8988T (cell line): ENCODE measurements around the gene ARHGAP22.
A peak's percentile ranks its signal among the peaks of the same experiment; 100 is the strongest.

Experiments
- DNase-seq: peaks from one replicate; pipeline ENCODE4 v3.0.0; 2011

The ARHGAP22 gene

DNA sequence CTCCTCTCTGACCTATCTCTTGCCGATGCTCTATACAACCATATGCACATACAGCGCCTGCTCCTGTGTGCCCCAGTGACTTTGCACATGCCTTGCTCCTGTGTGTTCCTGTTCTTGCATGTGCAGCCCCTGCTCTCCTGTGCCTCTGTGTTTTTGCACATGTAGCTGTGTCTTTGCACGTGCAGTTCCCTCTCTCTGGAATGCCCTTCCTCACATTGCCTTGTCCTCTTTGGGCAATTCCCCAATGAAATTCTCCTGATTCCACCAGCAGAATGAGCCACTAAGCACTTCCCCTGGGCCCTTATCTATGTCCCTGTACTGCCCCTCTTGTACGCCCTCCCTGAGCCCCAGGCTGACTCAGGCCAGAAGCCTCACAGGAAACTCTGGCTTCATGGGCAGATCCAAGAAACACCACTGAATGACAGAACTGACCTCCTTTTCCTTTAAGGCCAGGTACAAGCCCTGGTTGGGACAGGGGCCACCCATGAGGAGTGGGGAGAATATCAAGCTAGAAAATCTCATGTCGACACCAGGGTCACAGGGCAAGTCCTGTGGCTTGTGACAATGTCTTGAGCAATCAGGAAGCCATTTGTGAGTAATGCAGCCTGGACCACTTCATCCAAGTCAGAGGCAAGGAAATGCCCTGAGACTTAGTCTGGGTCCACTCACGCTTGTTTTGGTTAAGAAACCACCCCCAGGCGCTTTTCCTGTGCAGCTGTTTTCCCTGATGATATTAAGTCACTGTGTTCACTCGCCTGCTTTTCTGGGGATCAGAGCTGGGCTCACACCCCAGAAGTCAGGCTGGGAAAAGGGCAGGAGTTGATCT, 1.9 kb upstream of the ARHGAP22 start:
- peak; percentile 76 for DNase-seq

DNA sequence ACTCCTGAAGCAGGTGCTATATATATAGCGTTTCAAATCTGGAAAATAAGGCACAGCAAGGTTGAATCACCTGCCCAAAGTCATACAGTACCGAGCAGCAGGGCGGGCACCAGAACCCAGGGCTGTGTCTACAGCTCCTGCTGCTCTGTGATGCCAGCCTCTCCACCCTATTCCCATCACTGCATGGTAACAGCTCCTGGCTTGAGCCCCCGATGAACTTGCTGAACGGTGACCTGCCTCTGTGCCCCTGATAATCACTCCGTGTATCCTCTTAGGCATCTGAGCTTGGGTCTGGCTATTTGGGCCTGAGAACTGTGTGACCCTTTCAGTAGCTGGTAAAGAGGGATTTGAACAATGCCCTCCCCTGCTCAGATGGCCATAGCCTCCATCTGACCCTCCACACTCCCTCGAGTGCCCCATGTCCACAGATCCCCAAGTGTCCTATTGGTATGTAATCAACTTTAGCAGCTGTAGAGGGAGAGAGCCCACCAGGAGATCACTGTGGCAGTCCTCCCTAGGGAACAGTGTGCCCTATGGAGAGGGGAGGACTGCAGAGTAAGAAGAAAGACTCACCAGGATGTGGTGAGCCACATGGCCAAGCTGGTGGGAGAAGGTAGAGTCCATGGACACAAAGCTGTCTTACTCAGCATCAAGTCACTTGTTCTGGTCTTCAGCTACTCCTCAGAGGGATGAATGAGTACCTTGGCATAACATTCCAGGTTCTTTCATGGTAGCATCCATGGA, 1.1 kb upstream of the ARHGAP22 start:
- no peak for DNase-seq

DNA sequence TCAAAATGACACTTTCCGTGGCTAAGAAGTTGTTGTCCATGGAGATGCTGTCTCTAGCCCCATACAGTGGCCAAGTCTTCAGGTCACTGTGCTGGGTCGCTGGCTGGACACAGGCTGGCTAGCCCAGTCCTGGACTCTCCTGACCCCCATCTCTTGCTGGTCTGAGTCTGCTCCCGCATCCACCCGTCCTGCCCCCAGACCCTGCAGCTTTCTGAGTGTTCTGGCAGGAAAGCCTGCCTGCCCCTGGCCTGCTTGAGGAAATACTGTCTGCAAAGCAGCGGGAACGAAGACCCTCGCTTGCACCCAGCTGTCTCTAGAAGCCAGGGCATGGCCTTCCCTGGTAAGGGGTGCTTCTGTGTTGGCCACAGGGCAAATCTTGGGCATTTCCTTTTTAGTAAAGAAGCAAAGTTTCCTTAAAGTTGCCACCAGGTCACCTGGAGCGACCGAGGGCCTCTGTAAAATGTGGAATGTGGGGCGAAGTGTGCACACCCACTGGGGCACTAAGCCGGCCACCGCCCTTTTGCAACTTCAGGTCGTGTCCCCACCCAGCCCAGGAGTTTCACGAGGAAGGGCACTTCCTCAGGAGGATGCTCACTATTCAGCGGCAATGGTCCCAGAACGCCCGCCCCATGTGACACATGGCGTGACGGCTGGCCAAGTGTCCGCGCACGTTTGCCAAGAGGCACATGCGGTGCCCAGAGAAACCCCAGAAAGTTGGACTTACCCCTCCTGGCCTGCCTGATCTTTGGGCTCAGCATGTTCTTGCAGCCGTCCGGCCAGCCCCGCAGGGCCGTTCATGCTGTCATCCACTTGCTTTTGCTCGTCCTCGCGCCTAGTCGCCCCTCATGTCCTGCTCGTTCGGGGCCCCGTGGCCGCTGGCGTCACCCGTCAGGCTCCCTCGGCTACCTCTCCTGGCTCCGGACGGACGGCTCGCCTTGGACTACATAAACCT, 558 bp downstream of the ARHGAP22 start:
- DNase-seq = no peak

DNA sequence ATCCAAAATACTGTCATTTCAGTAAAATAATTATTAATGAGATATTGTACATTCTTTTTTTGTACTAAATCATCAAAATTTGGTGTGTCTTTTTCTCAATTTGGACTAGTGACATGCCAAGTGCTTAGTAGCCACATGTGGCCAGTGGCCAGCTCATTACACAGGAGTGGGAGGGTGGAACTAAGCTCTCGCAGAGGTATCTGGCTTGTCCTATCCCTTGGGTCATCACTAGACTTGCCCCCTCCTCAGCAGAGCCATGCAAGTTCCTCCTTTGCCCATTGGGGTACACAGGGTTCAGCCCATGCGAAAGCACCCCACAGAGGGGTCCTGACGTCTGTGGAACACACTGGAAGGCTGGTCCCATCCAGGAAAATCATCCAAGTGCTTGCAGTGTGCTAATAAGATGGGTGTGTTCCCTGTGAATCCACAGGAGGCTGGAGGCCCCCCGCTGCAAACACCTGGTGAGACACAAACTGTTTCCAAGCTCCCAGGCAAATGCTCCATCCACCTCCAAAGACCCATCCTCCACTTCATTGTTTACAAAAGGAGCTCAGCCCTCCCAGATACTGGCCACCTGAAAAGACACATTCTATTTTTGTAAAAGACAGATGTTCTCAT, 1.3 kb downstream of the ARHGAP22 start:
- DNase-seq = no peak

DNA sequence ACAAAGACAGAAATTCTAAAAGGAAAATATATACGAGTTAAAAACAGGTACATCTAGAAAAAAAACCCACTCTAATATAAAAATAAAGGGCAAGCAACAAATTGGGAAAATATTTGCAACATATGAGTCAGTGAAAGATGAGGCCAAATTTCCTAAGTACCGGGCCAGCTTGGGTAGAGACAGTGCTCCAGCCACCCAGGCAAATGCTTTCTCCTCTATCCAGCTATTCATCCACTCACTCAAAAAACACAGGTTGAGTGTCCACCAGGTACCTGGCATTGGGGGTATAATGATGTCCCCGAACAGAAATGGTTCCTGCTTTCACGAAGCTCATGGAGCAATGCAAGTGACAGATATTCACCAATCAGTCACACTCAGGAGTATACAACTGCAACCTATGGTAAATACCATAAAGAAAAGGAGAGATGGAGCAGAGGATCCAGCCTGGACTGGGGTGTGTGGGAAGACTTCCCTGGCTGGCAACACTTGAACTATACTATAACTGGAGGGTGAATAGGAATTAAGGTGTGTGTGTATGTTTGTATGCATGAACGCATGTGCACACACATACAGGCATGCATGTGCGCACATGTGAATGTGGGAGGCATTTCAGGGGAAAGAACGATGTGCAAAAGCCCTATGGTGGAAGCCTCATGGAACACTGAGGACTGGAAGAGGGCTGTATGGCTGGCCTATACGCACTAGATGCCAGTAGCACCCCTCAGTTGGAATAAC, 2.3 kb downstream of the ARHGAP22 start:
- no peak for DNase-seq

DNA sequence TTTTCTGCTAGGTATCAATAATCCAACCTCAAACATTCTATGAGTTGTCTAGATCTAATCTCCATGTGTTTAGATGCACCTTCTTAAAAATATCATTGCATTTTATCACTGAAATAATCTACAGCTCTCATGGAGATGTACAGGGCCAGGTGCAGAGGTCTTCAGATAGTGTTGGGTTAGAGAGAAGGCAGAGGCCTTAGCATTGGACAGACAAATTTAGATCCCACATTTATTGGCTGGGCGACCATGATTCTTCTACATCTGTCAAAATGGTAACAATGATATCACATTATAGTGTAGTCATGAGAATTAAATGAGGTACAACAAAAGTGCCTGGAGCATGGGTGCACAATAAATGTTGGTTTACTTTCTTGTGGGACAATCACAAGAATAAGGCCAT, 3.1 kb downstream of the ARHGAP22 start:
- no peak for DNase-seq

DNA sequence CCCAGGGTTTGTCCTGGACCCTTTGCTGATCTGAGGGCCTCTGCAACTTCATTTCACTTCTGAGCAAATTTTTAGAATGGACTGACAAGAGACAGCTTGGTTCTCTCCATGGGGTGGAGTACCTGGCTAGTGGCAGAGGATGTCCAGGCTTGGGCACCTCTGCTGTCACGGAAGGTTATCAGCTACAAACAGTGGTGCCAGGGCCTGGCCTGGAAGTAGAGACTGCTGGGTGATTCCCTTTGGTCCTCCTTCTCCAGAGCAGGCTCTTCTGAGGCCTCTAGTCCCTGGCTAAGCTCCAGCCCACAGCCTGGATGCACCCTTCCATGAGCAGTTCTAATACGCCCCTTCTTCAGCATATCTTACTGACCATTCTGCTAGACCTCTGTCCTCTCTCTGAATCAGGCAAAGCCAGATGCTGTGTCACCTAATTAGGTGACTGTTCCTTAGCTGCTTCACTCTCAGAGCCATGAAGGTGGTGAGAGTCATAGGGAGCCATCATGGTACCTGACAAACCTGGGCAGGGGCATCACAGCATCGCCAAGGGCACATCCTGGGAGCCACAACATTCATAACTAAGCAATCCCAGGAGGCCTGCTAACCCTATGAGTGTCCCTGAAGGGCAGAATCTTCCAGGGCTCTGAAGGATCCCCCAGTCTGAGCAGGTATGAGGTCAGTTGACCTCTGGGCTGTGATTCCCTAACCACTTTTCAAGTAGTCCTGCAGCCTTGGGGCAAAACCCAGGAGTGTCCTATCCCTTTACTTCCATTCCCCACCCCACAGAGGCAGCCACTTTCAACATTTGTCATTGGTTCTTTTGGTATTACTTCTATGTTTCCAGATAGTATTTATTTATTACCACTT, 4.0 kb downstream of the ARHGAP22 start:
- DNase-seq = no peak

DNA sequence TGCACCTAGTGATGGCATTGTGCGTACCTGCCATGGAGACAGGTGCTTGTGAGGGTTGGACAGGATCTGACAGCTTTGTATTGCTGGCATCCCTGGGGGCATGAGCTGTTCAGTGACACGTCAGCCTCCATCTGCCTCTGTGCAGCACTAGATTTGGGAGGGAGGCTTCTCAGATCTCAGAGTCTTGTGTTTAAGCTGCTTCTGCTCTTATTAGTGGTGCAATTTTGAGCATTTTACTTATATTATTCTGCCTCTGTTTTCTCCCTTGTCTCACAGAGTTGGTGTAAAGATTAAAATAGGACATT, 5.1 kb downstream of the ARHGAP22 start:
- no peak for DNase-seq

DNA sequence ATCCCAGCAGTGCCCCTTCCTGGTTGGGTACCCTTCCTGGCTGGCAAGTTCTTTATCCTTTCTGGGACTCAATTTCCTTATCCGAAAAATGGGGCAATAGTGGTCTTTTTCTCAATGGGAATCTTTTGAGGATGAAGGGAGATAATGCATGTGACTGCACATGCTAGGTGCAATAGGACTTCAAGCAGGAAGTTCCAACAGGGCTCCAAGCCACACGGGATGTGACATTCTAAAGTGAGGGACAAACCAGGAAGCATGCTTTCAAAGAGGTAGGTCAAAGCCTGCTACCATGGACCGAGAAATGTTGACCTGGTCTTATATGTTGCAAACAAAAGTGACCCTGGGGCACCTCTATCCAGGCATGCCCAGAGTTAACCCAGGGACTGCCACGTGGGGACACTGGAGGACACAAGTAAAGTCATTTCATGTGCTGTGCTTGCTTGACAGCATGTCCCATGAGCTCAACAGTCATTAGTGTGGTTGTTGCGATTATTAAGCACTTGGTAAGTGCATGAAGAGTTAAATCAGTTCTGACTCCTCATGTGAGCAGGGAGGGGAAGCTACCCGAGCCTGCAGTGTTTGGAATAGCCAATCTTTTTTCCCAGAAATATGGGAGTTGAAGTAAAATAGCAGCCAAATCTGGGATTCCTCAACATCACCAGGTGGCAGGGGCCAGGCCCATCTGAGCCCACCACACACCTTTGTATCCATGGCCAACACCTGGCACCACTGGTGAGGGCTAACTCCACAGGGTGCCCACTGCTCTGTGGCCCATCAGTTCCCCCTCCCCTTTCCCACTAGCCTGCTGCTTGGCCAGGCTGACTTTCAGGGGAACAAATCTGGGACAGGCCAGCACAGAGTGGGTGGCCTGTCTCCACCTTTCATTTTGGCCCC, 5.7 kb downstream of the ARHGAP22 start:
- no peak for DNase-seq

DNA sequence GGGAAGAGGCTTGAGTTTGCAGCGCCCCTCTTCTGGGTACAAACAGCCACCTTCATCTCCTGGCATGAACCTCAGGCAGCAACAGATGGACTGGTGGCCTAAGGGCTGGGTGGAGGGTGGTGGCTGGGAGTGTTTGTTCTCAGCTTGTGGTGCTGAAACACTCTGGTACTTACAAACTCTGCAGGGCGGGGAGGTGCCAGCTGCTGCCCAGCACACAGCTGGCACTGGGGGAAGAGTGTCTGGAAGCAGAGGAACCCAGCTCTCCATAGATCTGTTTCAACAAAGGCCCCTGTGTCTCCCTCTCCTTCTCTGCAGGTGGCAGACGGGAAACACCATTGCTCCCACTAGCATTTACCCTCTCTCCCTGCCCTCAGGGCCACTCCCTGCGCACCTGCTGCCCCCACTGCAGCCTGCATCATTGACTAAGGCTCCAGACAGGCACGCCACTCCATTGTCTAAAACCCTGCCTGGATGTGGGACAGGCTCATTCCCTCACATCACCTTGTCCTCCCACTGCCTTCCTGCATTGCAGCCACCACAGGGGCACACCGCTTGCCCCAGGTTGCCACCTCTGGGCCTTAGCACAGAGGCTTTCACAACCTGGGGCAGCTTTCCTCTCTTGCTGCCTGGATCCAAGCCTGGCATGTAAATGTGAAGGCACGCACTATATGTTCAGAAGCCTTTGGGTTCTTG, 6.5 kb downstream of the ARHGAP22 start:
- no peak for DNase-seq

DNA sequence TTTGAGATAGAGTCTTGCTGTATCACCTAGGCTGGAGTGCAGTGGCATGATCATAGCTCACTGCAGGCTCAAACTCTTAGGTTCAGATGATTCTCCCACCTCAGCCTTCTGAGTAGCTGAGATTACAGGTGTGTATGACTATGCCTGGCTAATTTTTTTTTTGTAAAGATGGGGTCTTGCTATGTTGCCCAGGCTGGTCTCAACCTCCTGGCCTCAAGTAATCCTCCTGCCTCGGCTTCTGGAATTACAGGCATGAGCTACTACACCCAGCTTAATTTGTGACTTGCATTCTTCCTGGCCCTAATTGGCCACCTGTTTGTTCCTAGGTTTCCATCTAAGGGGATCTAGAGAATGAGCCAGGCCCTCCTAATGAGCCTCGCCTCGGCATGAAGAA, 9.3 kb downstream of the ARHGAP22 start:
- no peak for DNase-seq

DNA sequence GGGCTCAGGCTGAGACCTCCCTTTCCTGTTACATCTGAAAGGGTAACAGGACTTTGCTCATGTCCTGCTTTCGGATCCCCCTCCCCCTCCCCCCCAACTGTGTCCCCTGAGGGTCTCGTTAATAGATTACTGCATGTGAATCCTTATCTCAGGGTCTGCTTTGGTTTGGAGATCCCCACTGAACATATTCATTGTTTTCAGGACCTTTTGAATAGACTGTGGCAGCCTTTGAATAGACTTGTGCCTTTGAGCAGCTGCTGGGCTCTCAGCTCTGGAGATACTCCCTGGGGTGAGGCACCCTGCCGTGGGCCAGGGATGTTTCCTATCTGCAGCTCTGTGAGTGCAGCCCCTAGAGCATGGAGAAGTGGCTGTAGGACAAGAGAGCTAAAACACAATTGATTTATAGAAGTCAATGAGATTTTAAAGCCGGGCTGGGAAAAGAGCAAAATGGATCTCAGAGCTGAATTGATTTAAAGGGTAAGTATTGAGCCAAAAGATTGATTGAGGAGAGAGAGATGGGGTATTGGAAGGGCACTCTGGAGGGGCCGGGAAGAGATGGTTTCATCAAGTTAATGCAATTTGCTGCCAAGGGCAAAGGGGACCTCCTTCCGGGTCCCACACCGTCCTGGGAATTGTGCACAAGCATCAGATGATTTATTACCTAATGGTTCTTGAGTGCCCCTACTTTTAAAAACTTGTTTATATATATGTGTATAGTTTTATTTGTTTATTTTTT, 9.9 kb downstream of the ARHGAP22 start:
- DNase-seq = no peak

DNA sequence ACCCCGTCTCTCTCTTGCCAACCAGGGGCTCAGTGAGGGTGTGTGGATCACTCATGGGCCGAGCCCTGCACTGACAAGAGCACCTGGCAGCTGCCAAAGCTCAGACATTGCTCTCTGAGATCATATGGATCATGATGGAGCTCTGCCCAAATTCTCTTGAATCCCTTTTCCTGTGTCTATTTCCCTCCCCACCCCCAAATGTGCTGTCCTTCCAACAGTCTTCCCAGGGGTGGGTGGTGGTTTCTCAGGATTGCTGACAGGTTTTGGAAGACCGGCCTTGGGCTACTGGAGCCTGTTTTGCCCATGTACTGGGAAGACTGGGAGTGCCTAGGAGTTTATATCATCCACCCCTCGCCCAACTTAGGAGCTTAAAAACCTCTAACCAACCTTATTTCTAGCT, 10.5 kb downstream of the ARHGAP22 start:
- DNase-seq = no peak

DNA sequence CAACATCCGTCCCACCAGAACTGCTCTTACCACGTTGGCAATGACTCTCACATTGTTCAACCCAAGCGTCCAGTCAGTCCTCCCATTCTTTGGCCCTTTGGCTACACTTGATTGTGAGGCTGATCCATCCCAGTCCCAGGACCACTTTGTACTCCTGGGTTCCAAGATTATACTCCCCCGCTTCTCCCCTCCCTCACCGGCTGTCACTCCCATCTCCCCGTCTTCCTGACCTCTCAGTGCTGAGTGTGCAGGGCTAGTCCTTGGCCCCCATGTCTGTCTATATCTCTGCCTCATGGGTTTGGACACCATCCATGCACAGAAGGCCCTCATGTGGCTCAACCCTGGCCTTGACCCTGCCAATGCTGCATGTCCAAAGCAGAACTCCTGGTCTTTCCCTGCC, 12.5 kb downstream of the ARHGAP22 start:
- DNase-seq = no peak

DNA sequence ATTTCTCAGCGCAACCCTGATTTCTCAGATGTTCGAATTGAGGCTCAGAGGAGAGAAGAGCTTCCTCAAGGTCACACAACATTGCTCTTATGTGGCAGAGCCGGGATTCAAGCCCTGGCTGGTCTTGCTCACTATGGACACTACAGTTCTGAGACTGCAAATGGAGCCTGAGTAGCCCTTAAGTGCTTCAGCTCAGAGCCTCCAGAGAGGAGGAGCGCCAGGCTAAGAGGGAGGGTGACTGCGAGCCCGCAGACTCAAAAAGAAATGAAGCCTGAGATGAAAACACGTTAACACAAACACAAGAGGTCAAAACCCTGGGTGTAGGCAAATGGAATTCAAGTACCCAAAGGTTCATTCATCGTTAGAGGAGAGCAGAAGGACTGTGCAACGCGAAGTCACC, 13.9 kb downstream of the ARHGAP22 start:
- no peak for DNase-seq

DNA sequence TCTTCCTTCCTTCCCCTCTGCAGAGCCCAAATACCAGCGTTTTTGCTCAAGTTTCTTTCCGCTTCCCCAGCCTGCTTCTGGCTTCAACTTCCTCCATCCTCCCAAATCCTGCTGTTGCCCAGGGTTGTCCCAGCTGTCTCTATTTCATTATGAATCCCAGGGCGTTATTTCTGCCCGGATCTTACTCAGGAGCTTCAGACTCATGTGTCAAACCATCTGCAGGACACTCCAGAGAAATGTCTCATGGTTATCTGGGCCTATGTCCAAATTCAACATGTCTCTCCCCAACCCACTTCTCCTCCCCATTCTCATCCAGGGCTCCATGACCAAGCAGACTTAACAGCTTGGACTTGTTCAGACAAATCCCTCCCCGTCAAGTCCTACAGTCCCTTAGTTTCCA, 15.6 kb downstream of the ARHGAP22 start:
- no peak for DNase-seq

DNA sequence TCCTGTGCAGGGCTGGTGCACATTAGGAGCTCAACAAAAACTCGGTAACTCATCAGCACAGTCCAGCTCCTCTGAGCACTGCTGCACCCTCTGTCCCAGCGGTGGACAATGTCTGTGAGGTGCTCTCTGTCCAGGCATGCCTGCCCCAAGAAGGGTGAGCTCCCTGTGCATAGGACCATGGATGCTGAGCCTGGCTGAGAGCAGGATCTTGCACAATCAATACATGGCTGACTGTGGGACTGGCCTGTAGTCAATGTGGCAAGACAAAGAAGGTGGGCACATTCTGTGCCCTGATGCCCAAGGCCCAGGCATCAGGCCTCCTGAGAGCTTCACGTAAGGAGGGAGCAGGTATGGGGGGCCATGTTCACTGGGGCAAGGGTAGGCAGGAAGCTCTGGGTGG, 17.1 kb downstream of the ARHGAP22 start:
- DNase-seq = no peak

DNA sequence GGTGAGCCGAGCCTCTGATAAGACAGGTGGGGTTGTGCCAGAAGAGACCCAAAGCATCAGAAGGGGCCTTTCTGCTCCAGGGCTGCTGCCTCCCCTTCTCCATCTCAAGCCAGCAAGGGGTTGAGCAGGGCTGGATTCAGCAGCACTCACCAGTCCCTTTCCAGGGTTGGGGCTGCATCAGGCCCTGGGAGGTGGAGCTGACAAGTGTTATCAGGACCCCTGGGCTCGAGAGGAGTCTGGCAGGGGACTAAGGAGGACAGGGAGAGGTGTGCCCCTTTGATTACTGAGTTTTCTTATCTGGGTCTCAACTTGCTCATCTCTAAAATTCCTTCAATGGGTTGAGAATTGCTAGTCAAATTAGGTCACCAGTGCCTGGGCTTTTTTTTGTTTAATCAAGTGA, 17.8 kb downstream of the ARHGAP22 start:
- no peak for DNase-seq

DNA sequence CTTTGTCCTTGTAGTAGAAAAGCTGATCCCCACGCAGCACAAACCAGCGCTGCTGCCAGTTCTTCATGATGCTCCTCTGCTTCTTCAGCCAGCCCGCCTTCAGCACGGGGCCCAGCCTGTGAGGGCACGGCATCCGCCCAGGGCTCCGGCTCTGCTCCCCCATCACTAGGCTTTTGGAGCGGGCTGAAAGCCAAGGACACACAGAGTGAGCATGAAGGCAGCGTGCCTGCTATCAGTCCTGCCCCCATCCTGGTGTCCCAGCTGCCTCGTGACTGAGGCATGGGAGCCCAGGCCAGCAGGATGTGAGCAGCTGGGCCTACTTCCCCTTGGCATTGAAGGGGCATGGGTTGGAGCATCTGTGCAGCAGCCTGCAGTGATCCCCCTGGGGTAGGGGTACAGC, 21.9 kb downstream of the ARHGAP22 start:
- DNase-seq = no peak
